GM12865 (cell line): Measurements from ENCODE around the gene DENND2A.

Source experiments
- DNase-seq: peaks from one replicate; pipeline ENCODE4 v3.0.0; 2010; ENCODE audit warnings: low read depth
- H3K4me3 ChIP-seq: 2 replicates; pipeline ENCODE4 v1.5.1; 2011; ENCODE audit warnings: mild to moderate bottlenecking, low read depth, low read length, control low read depth
- CTCF ChIP-seq: IDR thresholded peaks from 2 replicates; pipeline ENCODE4 v1.5.1; 2011; ENCODE audit warnings: low read length, control low read depth, low read depth, inconsistent platforms; ENCODE audit not compliant: insufficient read depth; ENCODE audit errors: missing control alignments

DENND2A gene

GRCh38 chr7:140676306-140676705 is 35.7 kb upstream of the DENND2A start:
- no peak for TF ChIP-seq CTCF
- H3K4me3 ChIP-seq, result no peak overlapping the region
- DNase-seq, result peak; percentile 60

GRCh38 chr7:140675726-140676125 is 35.1 kb upstream of the DENND2A start:
- no peak for DNase-seq
- no peak for TF ChIP-seq CTCF
- H3K4me3 ChIP-seq, result no peak overlapping the region

GRCh38 chr7:140674899-140675701 is 34.5 kb upstream of the DENND2A start:
- no peak overlapping the region for H3K4me3 ChIP-seq
- TF ChIP-seq CTCF, result no peak
- DNase-seq, result no peak

GRCh38 chr7:140674356-140674800 is 33.8 kb upstream of the DENND2A start:
- no peak overlapping the region for H3K4me3 ChIP-seq
- TF ChIP-seq CTCF, result no peak
- DNase-seq, result peak; percentile 50

- H3K4me3 ChIP-seq, result peak overlapping the region; percentile 72
- no peak for DNase-seq
- TF ChIP-seq CTCF, result no peak
These were observed 33.2 kb upstream of the DENND2A start for GRCh38 chr7:140673774-140674155.

- peak; percentile 48 for DNase-seq
- H3K4me3 ChIP-seq, result peak overlapping the region; percentile 72
- no peak for TF ChIP-seq CTCF
These were observed 32.6 kb upstream of the DENND2A start for GRCh38 chr7:140673063-140673773.
